Forelimb muscle (tissue), 1 donor: ENCODE data around the gene RHOT1. TPM values are rescaled to one million over a fixed set of nuclear protein-coding genes. Genes with fewer than 3 reads are reported as not detected.
"Not testable (repeated sequence)": the region's sequence is repeated elsewhere in the genome, so short reads cannot be mapped to it uniquely, and the experiment has no call there.

Experiments used
- DNase-seq: peaks from one replicate; pipeline ENCODE4 v3.0.0-alpha.2; 2013; ENCODE audit warnings: low read depth
- polyA plus RNA-seq: library from polyadenylated mRNA; unstranded; fragments of 120-200 nt; gene quantifications from one replicate; pipeline ENCODE4 v1.2.1, GENCODE V29; 2013; ENCODE audit not compliant: insufficient read length

RHOT1 gene
- polyA plus RNA-seq, 1 donor = 32.8 TPM

DNA sequence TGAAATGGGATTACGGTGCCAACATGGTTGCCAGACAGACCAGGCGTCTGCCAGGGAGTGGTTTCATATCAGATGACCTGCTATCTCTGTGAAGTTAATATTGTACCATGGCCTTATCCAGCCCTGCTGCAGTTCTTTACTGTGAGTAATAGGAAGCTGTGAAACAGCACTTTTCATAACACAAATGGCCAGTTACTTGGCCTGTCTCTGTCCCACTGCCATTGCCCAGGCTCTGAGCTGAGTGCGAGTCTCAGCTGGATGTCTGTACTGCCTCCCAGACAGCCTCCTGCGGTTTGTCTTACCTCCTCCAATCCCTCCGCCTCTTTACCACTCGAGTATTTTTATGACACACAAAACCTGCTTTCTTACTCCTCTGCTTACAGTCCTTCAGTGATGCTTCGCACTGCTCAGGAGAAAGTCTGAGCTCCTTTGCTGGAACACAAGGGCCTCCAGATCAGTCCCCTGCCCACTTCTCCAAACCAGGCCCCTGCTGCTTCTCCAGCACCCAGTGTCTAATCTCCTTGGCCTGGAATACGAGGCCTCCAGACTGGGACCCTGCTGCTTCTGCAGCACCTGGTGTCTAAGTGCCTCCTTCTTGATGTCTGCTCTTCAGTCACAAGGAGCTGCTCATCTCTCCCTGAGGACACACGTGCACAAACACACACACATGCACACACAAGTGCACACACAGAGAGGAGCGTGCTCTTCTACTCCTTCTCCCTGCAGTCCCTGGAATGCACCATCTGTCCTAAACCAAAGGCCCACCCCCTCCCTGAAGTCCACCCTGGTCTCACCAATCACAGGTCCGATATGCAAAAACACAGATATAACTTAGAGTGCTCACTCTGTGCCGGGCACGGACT is 17.1 kb upstream of the RHOT1 start:
- no peak for DNase-seq

DNA sequence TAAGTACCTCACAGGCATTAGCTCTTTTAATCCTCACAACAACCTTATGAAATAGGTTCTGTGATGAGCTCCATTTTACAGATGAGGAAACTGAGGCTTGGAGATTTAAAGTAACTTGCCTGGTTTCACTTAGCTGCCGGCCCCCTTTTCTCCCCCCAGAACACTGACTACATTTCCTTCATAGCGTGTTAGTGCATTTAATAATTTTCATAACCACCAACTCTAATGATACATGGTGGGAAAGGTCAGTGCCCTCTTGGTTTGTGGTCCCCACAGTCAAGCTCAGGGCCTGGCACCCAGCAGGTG is 16.5 kb upstream of the RHOT1 start:
- DNase-seq = no peak

DNA sequence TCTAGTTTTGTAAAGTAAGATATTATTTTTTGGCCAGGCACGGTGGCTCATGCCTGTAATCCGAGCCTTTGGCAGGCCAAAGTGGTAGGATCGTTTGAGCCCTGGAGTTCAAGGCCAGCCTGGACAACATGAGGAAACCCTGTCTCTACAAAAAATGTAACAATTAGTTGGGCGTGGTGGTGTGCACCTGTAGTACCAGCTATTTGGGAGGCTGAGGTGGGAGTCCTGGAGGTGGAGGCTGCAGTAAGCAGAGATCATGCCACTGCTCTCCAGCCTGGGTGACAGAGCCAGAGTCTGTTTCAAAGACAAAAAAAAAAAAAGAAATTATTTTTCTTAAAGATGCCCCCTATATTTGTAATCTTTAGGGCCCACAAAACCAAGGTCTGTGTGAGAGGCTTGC is 16.0 kb upstream of the RHOT1 start:
- DNase-seq = no peak

DNA sequence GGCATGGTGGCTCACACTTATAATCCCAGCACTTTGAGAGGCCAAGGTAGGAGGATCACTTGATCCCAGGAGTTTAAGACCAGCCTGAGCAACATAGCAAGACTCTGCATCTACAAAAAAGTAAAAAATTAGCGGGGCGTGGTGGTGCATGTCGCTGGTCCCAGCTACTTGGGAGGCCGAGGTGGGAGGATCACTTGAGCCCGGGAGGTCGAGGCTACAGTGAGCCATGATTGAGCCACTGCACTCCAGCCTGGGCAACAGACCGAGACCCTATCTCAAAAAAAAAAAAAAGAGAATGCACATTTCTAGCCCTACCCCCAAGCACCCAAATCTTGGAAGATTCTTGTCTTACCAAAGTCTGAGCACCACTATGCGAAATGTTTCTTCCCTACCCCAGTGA is 15.6 kb upstream of the RHOT1 start:
- no peak for DNase-seq

DNA sequence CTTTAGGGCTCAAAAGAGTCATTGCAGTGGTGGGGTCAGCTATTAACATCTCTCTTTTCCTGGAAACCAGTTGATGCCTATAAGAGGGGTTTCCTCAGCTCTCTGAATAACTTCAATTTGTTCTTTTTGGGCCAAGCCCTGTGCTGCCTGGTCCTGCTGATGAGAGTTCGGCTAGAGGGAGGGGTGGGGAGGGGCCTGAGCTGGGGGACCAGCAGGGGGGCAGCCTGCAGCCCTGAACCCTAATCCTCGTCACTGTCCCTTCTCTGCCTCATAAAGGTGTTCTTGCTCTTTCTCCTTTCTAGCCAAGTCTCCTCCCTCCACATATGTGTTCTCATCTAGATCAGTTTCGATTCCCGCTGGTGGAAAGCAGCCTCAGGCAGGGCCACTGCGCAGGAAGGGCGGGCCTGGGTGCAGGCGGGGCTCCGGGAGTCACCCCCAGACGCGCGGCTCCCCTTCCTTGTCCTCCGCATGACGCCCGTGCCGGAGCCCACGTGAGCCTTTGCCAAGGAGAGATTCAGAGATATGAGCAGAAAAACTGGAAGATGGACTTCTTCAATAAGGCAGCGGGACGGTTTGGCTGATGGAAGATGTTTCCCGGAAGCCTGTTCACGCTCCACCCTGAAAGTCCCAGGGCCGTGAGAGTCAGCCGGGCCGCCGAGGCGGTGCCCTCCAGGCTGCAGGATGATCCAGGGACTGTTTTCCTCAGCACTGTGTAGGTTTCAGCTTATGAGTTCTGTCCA is 15.0 kb upstream of the RHOT1 start:
- DNase-seq = peak; percentile 34

- DNase-seq = not testable (repeated sequence)
Measured at GRCh38 chr17:32128470-32128869, 13.8 kb upstream of the RHOT1 start.

DNA sequence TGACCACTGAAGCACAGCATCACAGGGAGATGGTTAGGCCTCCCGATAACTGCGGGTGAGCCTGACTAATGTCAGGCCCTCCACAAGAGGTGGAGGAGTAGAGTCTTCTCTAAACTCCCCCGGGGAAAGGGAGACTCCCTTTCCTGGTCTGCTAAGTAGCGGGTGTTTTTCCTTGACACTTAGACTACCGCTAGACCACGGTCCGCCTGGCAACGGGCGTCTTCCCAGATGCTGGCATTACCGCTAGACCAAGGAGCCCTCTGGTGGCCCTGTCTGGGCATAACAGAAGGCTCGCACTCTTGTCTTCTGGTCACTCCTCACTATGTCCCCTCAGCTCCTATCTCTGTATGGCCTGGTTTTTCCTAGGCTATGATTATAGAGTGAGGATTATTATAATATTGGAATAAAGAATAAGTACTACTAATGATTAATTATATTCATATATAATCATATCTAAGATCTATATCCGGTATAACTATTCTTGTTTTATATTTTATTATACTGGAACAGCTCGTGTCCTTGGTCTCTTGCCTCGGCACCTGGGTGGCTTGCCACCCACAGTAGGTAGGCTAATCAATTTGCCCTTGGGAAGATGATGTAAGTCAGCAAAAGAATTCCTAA is 6.7 kb upstream of the RHOT1 start:
- DNase-seq = not testable (repeated sequence)

DNA sequence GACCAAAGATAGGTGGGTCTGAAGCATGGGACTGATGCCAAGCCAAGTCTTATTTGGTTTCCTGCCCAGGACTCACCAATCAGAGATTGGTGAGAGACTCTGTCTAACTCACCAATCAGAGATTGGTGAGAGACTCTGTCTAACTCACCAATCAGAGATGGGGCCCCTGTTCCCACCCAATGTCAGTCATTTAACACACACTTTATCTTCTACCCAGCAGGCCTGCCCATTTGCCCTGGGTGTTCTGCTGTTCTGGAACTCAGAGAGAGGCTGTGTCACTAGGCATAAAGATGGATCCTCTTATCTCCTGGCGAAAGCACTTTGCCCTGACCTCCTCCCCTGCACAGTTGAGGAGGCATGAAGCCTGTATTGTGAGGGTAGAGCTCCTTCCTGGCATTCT is 5.4 kb upstream of the RHOT1 start:
- DNase-seq = no peak

DNA sequence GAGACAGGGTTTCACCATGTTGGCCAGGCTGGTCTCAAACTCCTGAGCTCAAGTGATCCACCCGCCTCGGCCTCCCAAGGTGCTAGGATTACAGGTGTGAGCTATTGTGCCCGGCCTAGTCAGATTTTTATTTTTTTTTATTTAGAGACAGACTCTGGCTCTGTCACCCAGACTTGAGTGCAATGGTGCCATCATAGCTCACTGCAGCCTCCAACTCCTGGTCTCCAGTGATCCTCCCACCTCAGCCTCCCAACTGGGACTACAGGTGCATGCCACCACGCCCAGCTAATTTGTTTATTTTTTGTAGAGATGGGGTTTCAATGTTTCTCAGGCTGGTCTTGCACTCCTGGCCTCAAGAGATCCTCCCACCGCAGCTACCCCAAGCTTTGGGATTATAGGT is 2.8 kb upstream of the RHOT1 start:
- DNase-seq = not testable (repeated sequence)

GRCh38 chr17:32141258-32141657 is 1.0 kb upstream of the RHOT1 start:
- DNase-seq = peak; percentile 74

DNA sequence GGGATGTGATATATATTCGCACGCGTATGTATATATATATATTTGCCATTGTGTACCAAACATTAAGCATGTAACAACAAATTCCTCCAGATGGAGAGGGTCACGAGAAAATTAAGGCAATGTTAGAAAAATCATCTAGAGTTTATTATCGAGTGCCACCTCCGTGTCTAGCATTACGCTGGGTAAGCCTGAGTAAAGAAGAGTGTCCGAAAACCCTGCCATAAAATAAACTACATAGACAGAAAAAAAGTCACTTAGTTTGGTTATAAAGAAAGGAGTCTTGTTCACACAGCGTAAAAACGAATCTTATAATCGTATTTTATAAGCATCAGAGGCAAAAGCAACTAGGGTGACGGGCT is 644 bp upstream of the RHOT1 start:
- DNase-seq = no peak

DNA sequence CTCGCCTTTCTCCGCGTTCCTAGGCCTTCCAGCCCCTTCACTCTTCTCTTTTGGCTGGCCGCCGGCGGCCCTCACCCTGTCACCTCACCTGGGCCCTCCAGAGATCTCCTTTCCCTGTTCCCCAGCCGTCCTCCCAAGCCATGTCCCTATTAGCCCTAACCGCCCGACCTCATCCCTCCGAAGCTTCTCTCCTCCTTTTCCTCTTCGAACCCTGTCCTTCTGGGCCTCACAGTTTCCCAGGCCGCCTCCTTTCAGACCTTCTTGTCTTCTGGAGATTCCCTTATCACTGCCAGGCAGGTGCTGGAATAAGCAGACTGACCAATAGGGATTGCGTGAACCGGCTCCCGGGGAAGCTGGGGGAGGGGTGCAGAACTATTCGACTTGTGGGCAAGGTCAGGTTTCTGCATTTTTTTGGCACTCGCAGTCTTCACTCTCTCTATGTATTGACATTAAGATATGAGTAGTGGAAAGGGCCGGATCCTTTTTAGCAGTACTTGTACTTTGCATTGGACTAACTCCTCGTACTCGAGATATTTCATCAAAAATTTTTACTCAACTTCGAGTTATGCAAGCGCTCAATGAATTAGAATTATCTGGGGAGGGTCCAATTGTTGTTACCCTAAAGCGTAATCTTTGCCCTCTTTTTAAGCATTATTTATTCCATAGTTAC is 690 bp downstream of the RHOT1 start:
- DNase-seq = no peak

DNA sequence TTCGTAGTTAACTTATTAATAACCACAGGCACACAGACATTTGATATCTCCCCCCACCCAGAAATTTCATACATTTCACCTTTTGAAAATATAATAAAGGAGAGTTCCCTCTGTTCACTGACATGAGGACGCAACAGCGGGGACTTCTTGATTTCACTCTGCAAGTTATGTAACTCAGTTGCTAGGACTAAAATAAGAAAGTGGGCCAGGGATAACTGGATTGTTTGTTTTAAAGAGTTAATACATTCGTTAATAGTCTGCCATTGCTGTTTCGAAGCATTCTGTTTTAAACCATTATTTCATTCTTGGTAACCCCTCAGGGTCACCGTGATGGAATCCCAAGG is 1.2 kb downstream of the RHOT1 start:
- no peak for DNase-seq

DNA sequence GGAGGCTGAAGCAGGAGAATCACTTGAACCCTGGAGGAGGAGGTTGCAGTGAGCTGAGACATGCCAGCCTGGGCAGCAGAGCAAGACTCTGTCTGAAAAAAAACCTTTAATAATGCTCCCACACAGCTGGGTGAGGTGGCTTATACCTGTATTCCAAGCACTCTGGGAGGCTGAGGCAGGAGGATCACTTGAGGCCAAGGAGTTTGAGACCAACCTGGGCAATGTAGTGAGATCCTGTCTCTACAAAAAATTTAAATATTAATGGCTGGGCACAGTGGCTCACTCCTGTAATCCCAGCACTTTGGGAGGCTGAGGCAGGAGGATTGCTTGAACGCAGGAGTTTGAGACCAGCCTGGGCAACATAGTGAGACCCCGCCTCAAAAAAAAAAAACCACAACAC is 2.1 kb downstream of the RHOT1 start:
- DNase-seq = not testable (repeated sequence)

- no peak for DNase-seq
Measured at GRCh38 chr17:32148351-32148750, 6.0 kb downstream of the RHOT1 start.

- DNase-seq = no peak
Measured at GRCh38 chr17:32150358-32150757, 8.1 kb downstream of the RHOT1 start.

DNA sequence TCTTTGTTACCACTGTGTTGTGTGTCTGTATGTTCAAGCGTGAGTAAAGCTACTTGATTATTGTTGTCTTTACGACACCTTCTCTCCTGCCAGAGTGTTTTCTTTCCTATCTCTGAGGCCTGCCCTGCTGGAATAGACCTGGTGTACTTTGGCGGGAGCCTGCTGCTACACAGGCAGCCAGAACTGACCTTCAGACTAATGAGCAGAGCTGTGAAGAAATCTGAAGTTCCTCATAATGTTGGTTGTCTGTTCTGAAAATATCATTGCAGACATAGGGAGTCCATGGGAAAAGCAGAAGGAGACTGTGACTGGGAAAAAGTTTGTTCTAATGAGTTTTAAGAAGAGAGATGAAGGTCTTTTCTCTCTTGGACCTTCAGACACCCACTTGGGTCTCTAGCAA is 9.8 kb downstream of the RHOT1 start:
- no peak for DNase-seq

DNA sequence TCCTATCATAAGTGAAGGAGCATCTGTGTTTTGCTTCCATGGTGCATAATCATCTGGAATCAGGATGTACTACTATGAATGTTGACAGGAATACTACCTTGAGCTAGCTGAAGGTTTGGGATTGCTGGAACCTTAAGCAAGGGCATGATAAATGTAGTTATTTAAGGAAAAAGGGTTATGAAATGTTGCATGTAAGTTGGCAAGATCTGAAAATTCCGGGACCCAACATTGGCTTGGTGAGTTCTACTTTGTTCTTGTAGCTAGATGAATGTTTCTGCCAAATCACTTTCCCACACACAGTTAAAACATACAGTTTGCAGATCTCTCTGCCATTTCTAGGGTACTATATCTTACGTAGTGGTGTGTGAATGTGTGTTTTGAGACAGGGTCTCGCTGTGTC is 13.6 kb downstream of the RHOT1 start:
- DNase-seq = no peak

DNA sequence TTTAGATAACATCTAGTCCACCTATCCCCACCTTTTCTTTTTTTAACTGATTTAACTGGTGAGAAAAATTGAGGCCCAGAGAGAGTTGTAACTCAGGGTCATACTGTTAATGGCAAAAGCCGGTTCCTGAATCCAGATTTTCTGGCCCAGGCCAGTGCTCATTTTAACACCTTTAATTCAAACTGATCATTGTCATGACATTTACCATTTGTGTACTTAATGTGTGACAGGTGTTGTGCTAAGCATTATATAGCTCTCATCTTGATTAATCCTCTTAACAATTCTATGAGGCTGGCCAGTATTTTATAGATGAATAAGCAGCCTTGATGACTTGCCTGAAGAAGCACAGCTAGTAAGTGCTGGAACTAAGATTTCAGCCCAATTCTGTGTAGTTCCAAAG is 14.4 kb downstream of the RHOT1 start:
- no peak for DNase-seq

DNA sequence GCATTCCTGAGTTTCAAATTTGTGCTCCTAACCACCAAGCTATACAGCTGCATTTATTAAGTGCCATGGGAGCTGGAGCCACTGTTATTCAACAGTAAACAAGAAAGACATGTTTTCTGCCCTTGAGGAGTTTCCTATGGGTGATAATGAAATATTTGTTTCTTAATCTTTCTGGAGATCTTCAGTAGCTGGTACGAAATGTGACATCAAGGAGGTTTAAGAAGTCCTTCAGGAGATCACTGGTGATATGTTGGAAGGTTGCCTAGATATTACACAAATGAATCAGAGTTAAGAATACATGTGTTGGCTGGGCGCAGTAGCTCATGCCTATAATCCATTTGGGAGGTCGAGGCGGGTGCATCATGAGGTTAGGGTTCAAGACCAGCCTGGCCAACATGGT is 14.9 kb downstream of the RHOT1 start:
- DNase-seq = no peak

- DNase-seq = no peak
Measured at GRCh38 chr17:32158870-32159585, 16.7 kb downstream of the RHOT1 start.
